DMS 273 (cell line): ENCODE results near the gene NDFIP2.
A peak's percentile ranks its signal among the peaks of the same experiment; 100 is the strongest.

Experiments used
- DNase-seq: peaks from one replicate; lab custom pipeline; 2025; ENCODE audit not compliant: unreplicated experiment; lab: John Stamatoyannopoulos, UW

Gene NDFIP2

GRCh38 chr13:79457948-79458347, 23.0 kb upstream of the NDFIP2 start:
- DNase-seq: peak; percentile 8

GRCh38 chr13:79458436-79458835, 22.5 kb upstream of the NDFIP2 start:
- no peak for DNase-seq

GRCh38 chr13:79459906-79460305, 21.0 kb upstream of the NDFIP2 start:
- DNase-seq: no peak

- no peak for DNase-seq
Measured at GRCh38 chr13:79462895-79463294, 18.1 kb upstream of the NDFIP2 start.

GRCh38 chr13:79463604-79464003, 17.4 kb upstream of the NDFIP2 start:
- DNase-seq: no peak

- DNase-seq: no peak
Measured at GRCh38 chr13:79466872-79467271, 14.1 kb upstream of the NDFIP2 start.

GRCh38 chr13:79468402-79468801, 12.6 kb upstream of the NDFIP2 start:
- no peak for DNase-seq

- DNase-seq: no peak
Measured at GRCh38 chr13:79468819-79469218, 12.1 kb upstream of the NDFIP2 start.

GRCh38 chr13:79469608-79470007, 11.3 kb upstream of the NDFIP2 start:
- DNase-seq: no peak

GRCh38 chr13:79470666-79471065, 10.3 kb upstream of the NDFIP2 start:
- DNase-seq: no peak

GRCh38 chr13:79475569-79475968, 5.4 kb upstream of the NDFIP2 start:
- DNase-seq: no peak

- no peak for DNase-seq
Measured at GRCh38 chr13:79477968-79478367, 3.0 kb upstream of the NDFIP2 start.

GRCh38 chr13:79479882-79480281, 1.1 kb upstream of the NDFIP2 start:
- DNase-seq: no peak

GRCh38 chr13:79481685-79482052, 714 bp downstream of the NDFIP2 start:
- peak; percentile 48 for DNase-seq

- DNase-seq: no peak
Measured at GRCh38 chr13:79482281-79482970, 1.5 kb downstream of the NDFIP2 start.

GRCh38 chr13:79483086-79483706, 2.2 kb downstream of the NDFIP2 start:
- no peak for DNase-seq

GRCh38 chr13:79485014-79485811, 4.3 kb downstream of the NDFIP2 start:
- DNase-seq: no peak

- no peak for DNase-seq
Measured at GRCh38 chr13:79486433-79487188, 5.7 kb downstream of the NDFIP2 start.

- no peak for DNase-seq
Measured at GRCh38 chr13:79490326-79490725, 9.4 kb downstream of the NDFIP2 start.

GRCh38 chr13:79490824-79491223, 9.9 kb downstream of the NDFIP2 start:
- DNase-seq: no peak

- no peak for DNase-seq
Measured at GRCh38 chr13:79491715-79492114, 10.8 kb downstream of the NDFIP2 start.
